22Rv1 (cell line): Measurements from ENCODE around the gene MYCBP2.

Source experiments
- ZFX ChIP-seq: fragments of 450-650 bp; IDR thresholded peaks from 2 replicates; pipeline ENCODE4 v1.6.1; 2017; ENCODE audit warnings: antibody characterized with exemption, borderline replicate concordance
- TF ChIP-seq, protein P1 (sequence below): fragments of 450-650 bp; IDR thresholded peaks from 2 replicates; pipeline ENCODE4 v1.5.1; 2017; ENCODE audit warnings: mild to moderate bottlenecking

DNA sequence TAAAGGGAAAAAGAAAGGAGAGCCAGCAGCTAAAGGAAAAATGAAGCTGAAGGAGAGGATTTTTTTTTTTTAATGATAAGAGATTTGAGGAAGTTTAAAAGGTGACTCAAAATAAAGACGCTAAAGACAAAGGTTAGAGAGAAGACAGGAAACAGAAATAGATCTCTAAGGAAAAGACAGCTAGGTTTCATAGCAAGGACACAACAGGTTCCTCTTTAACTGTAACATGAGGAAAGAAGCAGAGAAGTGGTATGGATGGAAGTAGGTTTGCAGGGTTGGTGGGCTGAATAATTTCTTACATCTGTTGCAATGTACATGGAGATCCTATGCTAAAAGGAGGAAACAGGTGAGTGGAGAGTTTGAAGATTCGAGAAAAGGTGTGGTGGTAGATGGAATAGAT is 107.5 kb downstream of the MYCBP2 start:
- TF ChIP-seq, protein P1, sequence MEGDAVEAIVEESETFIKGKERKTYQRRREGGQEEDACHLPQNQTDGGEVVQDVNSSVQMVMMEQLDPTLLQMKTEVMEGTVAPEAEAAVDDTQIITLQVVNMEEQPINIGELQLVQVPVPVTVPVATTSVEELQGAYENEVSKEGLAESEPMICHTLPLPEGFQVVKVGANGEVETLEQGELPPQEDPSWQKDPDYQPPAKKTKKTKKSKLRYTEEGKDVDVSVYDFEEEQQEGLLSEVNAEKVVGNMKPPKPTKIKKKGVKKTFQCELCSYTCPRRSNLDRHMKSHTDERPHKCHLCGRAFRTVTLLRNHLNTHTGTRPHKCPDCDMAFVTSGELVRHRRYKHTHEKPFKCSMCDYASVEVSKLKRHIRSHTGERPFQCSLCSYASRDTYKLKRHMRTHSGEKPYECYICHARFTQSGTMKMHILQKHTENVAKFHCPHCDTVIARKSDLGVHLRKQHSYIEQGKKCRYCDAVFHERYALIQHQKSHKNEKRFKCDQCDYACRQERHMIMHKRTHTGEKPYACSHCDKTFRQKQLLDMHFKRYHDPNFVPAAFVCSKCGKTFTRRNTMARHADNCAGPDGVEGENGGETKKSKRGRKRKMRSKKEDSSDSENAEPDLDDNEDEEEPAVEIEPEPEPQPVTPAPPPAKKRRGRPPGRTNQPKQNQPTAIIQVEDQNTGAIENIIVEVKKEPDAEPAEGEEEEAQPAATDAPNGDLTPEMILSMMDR: no peak
- no peak for TF ChIP-seq ZFX
